ENCODE data around the gene IGFALS. TPM values are rescaled to one million over a fixed set of nuclear protein-coding genes. Genes with fewer than 3 reads are reported as not detected.

IGFALS gene
- total and polyA plus RNA-seq, 2 of the 4 experiments (the other 2 are of a cell fraction) = not detected

GRCh38 chr16:1793578-1794220 lies at the start of gene IGFALS (continued):
- TF ChIP-seq BHLHE40 (IDR thresholded peaks at IDR 0.05; ENCODE audit: low read depth, low read length) (no peak), CHD1 (IDR thresholded peaks at IDR 0.05; ENCODE audit: low read depth, low read length) (no peak)

- no peak overlapping the region for H2AK5ac ChIP-seq (ENCODE audit: low read depth, low read length)
- no peaks in the 10 kb centered on the region for H4K20me1 ChIP-seq (ENCODE audit: insufficient read depth, low read length)
- no peak overlapping the region for H4K5ac ChIP-seq (ENCODE audit: low read depth, low read length)
- ATAC-seq (ENCODE audit: low read depth) (peak; percentile 89), DNase-seq (peak; percentile 61)
- peaks cover 2% of the 10 kb centered on the region; the same call in 1 of the 2 replicates for H3K4me1 ChIP-seq (ENCODE audit: control insufficient read depth, insufficient read depth, low read length)
- no peak overlapping the region for H3K4ac ChIP-seq (ENCODE audit: low read depth, low read length)
- no peak overlapping the region for H3K4me2 ChIP-seq (ENCODE audit: low read depth, low read length)
- no peak overlapping the region; the same call in 1 of the 2 replicates for H3K27ac ChIP-seq (ENCODE audit: insufficient read depth, low read length)
- H3K56ac ChIP-seq (ENCODE audit: extremely low read depth, insufficient read depth, low read length) = no peak overlapping the region
- in situ Hi-C loops (cut with MboI; ENCODE audit: low sequenced_read_pairs) = no loop called here
- no peak overlapping the region for H2BK15ac ChIP-seq (ENCODE audit: low read depth, low read length)
- H3K79me1 ChIP-seq (ENCODE audit: low read depth in 1 of 2, low read length in 2 of 2) = no peaks in the 10 kb centered on the region
- no peak overlapping the region for H2BK5ac ChIP-seq (ENCODE audit: low read depth, low read length, poor library complexity, severe bottlenecking)
- dilution Hi-C loops (cut with HindIII; ENCODE audit: low sequenced_read_pairs, unreplicated experiment) = no loop called here
- H4K8ac ChIP-seq (ENCODE audit: low read depth in 2 of 2, low read length in 2 of 2) = peak overlapping the region in 1 of 2 experiments; percentile 39; a peak in 1 of 4 replicates
- 65% methylated on average over 7 of the region's 9 CpGs; no CpG with 5 or more reads in 1 of the 2 experiments for WGBS, 2 experiments (ENCODE audit: extremely low coverage in 2 of 2, insufficient read length in 1 of 2)
- no TSS peak for BruUV-seq (replicated peaks)
- H3K18ac ChIP-seq (ENCODE audit: low read depth, low read length) = no peak overlapping the region
- H3K9me1 ChIP-seq (ENCODE audit: insufficient read depth, low read length) = no peaks in the 10 kb centered on the region
- H3K4me3 ChIP-seq (ENCODE audit: insufficient read depth, low read depth, low read length) = no peak overlapping the region
- TF ChIP-seq BHLHE40 (IDR thresholded peaks at IDR 0.05; ENCODE audit: low read depth, low read length) = peak; percentile 56; the same call in 1 of the 2 replicates
- peak; percentile 19; the same call in 1 of the 2 replicates for TF ChIP-seq CEBPB (IDR thresholded peaks at IDR 0.05; ENCODE audit: low read depth, low read length)
- no peak for TF ChIP-seq USF2 (IDR thresholded peaks at IDR 0.05; ENCODE audit: low read depth, low read length)
- TF ChIP-seq RAD21 (IDR thresholded peaks at IDR 0.05; ENCODE audit: low read length) = no peak
- H2AFZ ChIP-seq (replicated peaks; ENCODE audit: low read length, poor library complexity) = peak overlapping the region; percentile 18
- no peaks in the 10 kb centered on the region for H3K27me3 ChIP-seq (ENCODE audit: control insufficient read depth, insufficient read depth, low read length)
- H3K36me3 ChIP-seq (ENCODE audit: control insufficient read depth, insufficient read depth, low read length) = no peaks in the 10 kb centered on the region
- H3K14ac ChIP-seq (replicated peaks; ENCODE audit: low read depth, low read length) = no peak overlapping the region
- no peak overlapping the region for H2BK120ac ChIP-seq (ENCODE audit: low read depth, low read length)
- ChIA-PET POLR2A (ENCODE audit: unreplicated experiment) (no interaction called here), CTCF (no interaction called here)
- intact Hi-C loops (cut with micrococcal nuclease) = no loop called here
- H3K9me3 ChIP-seq (ENCODE audit: control insufficient read depth, insufficient read depth, low read length) = no peaks in the 10 kb centered on the region
- H3K23ac ChIP-seq (ENCODE audit: low read depth, low read length) = no peak overlapping the region
- peak overlapping the region; percentile 40; the same call in 1 of the 2 replicates for H3K9ac ChIP-seq (ENCODE audit: low read depth, low read length)
- peak overlapping the region; percentile 45 for H2AK9ac ChIP-seq (replicated peaks; ENCODE audit: low read depth, low read length, poor library complexity)
- H2BK20ac ChIP-seq (ENCODE audit: low read depth, low read length) = no peak overlapping the region
- H4K91ac ChIP-seq (ENCODE audit: insufficient read depth, low read depth, low read length) = no peak overlapping the region
Measured at GRCh38 chr16:1839554-1839953, 46.0 kb upstream of the IGFALS start.
